ENCODE measurements around the gene CPT1C.

CPT1C gene

DNA sequence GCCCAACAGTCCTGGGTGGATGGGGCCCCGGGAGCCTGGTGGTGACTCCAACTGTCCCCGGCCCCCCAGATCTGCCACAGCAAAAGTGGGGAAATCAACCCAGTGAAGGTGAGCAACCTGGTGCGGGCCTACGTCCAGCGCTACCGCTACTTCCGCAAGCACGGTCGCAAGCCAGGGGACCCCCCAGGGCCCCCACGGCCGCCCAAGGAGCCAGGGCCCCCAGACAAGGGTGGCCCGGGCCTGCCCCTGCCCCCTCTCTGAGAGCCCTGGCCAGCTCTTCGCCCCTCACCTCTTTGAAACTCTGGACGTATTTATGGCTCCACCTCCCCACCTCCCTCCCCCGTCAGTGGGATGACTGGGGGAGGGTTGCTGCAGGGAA is 32.8 kb upstream of the CPT1C start:
- Histone ChIP-seq H3K9me3 (ENCODE audit: control insufficient read depth, insufficient read depth, low read length) (no peaks in the 10 kb centered on the region), H3K27me3 (ENCODE audit: control insufficient read depth, low read length) (no peaks in the 10 kb centered on the region), H3K4me1 (ENCODE audit: control insufficient read depth, low read length) (no peaks in the 10 kb centered on the region), H4K20me1 (ENCODE audit: control insufficient read depth, insufficient read depth, low read depth, low read length) (no peaks in the 10 kb centered on the region), H3K79me2 (ENCODE audit: control insufficient read depth, low read length) (peaks cover 8% of the 10 kb centered on the region), H3F3A (ENCODE audit: control insufficient read depth, insufficient read depth) (peaks cover 7% of the 10 kb centered on the region), H3K9me2 (replicated peaks; ENCODE audit: control insufficient read depth, low read length) (no peaks in the 10 kb centered on the region), H3K4me2 (ENCODE audit: low read length) (no peak overlapping the region), H3K27ac (ENCODE audit: low read depth, low read length) (no peak overlapping the region), H3K36me3 (ENCODE audit: control insufficient read depth, low read length) (peaks cover 87% of the 10 kb centered on the region), H3K4me3 (ENCODE audit: low read length) (no peak overlapping the region)
- TF ChIP-seq, protein P1, sequence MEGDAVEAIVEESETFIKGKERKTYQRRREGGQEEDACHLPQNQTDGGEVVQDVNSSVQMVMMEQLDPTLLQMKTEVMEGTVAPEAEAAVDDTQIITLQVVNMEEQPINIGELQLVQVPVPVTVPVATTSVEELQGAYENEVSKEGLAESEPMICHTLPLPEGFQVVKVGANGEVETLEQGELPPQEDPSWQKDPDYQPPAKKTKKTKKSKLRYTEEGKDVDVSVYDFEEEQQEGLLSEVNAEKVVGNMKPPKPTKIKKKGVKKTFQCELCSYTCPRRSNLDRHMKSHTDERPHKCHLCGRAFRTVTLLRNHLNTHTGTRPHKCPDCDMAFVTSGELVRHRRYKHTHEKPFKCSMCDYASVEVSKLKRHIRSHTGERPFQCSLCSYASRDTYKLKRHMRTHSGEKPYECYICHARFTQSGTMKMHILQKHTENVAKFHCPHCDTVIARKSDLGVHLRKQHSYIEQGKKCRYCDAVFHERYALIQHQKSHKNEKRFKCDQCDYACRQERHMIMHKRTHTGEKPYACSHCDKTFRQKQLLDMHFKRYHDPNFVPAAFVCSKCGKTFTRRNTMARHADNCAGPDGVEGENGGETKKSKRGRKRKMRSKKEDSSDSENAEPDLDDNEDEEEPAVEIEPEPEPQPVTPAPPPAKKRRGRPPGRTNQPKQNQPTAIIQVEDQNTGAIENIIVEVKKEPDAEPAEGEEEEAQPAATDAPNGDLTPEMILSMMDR (IDR thresholded peaks at IDR 0.05; ENCODE audit: low read depth, low read length, poor library complexity, severe bottlenecking), result no peak
- no peak for TF ChIP-seq EZH2phosphoT487 (IDR thresholded peaks at IDR 0.05; ENCODE audit: borderline replicate concordance, low read length)

DNA sequence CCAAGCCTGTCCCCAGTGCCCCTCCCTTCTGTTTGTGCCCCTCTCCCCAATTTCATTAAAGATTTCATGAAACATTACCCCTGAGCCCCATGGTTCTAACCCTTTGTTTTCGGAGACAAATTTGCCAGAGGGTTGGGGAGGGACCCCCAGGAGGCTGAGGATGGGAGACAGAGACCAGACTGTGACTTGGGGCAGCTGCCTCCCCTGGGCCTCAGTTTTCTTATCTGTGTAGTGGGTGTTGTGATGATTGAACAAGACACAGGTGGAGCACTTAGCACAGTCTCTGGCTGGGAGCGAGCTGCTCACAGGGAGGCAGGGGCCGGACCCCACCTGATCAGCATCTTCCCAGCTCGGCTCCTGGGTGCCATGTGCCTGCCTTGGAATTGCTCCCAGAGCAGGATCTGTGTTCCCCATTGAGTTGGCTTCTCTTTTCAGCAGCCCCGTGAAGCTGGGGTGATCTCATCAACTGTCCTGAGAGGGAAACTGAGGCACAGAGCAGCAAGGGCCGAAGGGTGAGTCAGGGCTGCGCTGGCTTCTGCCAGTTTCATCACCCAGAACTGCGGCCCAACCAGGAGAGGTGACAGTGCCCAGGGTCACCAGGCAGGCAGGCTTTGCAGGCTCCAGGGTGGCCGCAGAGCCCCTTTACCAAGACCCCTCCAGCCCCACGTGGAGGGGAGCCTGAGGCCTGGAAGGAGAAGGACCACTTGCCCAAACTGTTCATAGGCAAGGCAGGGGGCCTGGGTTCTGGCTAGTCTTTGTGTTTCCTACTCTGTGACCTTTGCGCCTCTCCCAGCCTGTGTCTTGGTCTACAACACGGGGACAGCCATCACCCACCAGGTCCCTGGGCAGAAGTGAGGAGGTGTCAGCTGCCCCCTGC is 32.1 kb upstream of the CPT1C start:
- TF ChIP-seq, protein P1 (IDR thresholded peaks at IDR 0.05; ENCODE audit: low read depth, low read length, poor library complexity, severe bottlenecking), result no peak
- no peak for TF ChIP-seq EZH2phosphoT487 (IDR thresholded peaks at IDR 0.05; ENCODE audit: borderline replicate concordance, low read length)
- H3K4me2 ChIP-seq (ENCODE audit: low read length), result no peak overlapping the region
- H3K4me3 ChIP-seq (ENCODE audit: low read length), result no peak overlapping the region
- no peak overlapping the region for H3K27ac ChIP-seq (ENCODE audit: low read depth, low read length)
- H4K20me1 ChIP-seq (ENCODE audit: control insufficient read depth, insufficient read depth, low read depth, low read length), result no peaks in the 10 kb centered on the region; the same call in 1 of the 2 replicates
- peaks cover 7% of the 10 kb centered on the region for H3K4me1 ChIP-seq (ENCODE audit: control insufficient read depth, low read length)
- peaks cover 15% of the 10 kb centered on the region for H3K79me2 ChIP-seq (ENCODE audit: control insufficient read depth, low read length)
- H3K27me3 ChIP-seq (ENCODE audit: control insufficient read depth, low read length), result no peaks in the 10 kb centered on the region
- H3K9me3 ChIP-seq (ENCODE audit: control insufficient read depth, insufficient read depth, low read length), result no peaks in the 10 kb centered on the region
- peaks cover 84% of the 10 kb centered on the region for H3K36me3 ChIP-seq (ENCODE audit: control insufficient read depth, low read length)
- H3K9me2 ChIP-seq (replicated peaks; ENCODE audit: control insufficient read depth, low read length), result no peaks in the 10 kb centered on the region
- peaks cover 7% of the 10 kb centered on the region for H3F3A ChIP-seq (ENCODE audit: control insufficient read depth, insufficient read depth)

DNA sequence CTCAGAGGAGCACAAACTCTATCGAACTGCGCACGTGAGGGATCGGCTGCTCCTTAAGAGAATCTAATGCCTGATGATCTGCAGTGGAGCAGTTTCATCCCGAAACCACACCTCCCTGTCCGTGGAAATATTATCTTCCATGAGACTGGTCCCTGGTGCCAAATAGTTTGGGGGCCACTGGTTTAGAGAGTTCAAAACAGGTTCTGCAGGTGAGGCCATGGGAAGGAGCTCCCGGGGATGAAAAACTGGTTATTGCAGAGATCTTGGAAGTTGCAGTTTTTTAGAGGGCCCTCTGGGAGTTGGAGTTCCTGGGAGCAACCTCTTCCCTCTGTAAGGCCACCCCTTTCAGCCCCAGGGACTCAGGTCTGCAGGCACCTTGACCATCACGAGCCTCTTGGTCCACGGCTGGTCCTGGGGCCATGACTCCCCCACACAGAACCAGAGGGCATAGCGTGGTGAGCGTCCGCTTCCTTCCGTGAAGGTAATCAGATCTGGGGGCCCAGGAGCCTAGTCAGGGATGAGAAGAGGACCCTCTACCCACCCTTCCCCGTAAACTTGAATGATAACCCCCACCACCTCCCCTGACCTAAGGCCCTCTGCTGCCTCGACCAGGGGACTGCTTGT is 30.5 kb upstream of the CPT1C start:
- Histone ChIP-seq H4K20me1 (ENCODE audit: control insufficient read depth, insufficient read depth, low read depth, low read length) (peaks cover 4% of the 10 kb centered on the region), H3K9me3 (ENCODE audit: control insufficient read depth, insufficient read depth, low read length) (no peaks in the 10 kb centered on the region), H3K9me2 (replicated peaks; ENCODE audit: control insufficient read depth, low read length) (no peaks in the 10 kb centered on the region), H3K27me3 (ENCODE audit: control insufficient read depth, low read length) (no peaks in the 10 kb centered on the region), H3K36me3 (ENCODE audit: control insufficient read depth, low read length) (peaks cover 74% of the 10 kb centered on the region), H3K4me2 (ENCODE audit: low read length) (no peak overlapping the region), H3F3A (ENCODE audit: control insufficient read depth, insufficient read depth) (peaks cover 10% of the 10 kb centered on the region), H3K4me1 (ENCODE audit: control insufficient read depth, low read length) (peaks cover 11% of the 10 kb centered on the region), H3K27ac (ENCODE audit: low read depth, low read length) (no peak overlapping the region), H3K79me2 (ENCODE audit: control insufficient read depth, low read length) (peaks cover 31% of the 10 kb centered on the region), H3K4me3 (ENCODE audit: low read length) (no peak overlapping the region)
- TF ChIP-seq EZH2phosphoT487 (IDR thresholded peaks at IDR 0.05; ENCODE audit: borderline replicate concordance, low read length), result no peak
- TF ChIP-seq, protein P1 (IDR thresholded peaks at IDR 0.05; ENCODE audit: low read depth, low read length, poor library complexity, severe bottlenecking), result no peak
